ENCODE measurements around the gene NSF.
"Not testable (repeated sequence)": the region's sequence is repeated elsewhere in the genome, so short reads cannot be mapped to it uniquely, and the experiment has no call there.

DNA sequence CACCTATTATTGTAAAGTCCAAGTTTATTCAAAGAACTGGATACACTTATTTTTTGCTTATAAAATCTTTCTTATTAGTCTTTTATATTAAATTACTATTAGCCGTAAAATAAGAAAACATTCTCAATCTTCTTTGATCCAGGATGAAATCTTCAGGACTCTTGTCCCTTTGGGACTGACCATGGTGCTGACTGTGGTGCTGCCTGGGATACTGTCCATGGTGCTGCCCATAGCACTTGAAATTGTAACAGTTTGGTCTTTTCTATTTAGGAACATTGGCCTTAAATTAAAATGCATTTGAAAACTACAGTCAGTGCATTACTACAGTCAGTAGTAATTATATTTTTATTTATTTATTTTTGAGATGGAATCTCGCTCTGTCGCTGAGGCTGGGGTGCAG is 41.7 kb downstream of the NSF start:
- TF ChIP-seq, protein P1, sequence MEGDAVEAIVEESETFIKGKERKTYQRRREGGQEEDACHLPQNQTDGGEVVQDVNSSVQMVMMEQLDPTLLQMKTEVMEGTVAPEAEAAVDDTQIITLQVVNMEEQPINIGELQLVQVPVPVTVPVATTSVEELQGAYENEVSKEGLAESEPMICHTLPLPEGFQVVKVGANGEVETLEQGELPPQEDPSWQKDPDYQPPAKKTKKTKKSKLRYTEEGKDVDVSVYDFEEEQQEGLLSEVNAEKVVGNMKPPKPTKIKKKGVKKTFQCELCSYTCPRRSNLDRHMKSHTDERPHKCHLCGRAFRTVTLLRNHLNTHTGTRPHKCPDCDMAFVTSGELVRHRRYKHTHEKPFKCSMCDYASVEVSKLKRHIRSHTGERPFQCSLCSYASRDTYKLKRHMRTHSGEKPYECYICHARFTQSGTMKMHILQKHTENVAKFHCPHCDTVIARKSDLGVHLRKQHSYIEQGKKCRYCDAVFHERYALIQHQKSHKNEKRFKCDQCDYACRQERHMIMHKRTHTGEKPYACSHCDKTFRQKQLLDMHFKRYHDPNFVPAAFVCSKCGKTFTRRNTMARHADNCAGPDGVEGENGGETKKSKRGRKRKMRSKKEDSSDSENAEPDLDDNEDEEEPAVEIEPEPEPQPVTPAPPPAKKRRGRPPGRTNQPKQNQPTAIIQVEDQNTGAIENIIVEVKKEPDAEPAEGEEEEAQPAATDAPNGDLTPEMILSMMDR (conservative IDR thresholded peaks at IDR 0.05 in 1 of 2, IDR thresholded peaks at IDR 0.05 in 1 of 2; ENCODE audit: low read depth in 1 of 2, low read length in 2 of 2), result not testable (repeated sequence)
- not testable (repeated sequence) for TF ChIP-seq EZH2 (IDR thresholded peaks at IDR 0.05; ENCODE audit: low read length, missing control alignments)
